WI38 (cell line): Measurements from ENCODE around the gene CNIH3.

Source experiments
- H3K4me3 ChIP-seq: 2 replicates; pipeline ENCODE4 v1.5.1; 2011; ENCODE audit warnings: low read depth, mild to moderate bottlenecking, control low read depth, low read length
- CTCF ChIP-seq: IDR thresholded peaks from 2 replicates; pipeline ENCODE4 v1.5.1; 2012; ENCODE audit warnings: low read depth, mild to moderate bottlenecking, control low read depth, low read length

Gene CNIH3

GRCh38 chr1:224594851-224595250 lies 21.3 kb upstream of the CNIH3 start:
- no peak for TF ChIP-seq CTCF
- no peak overlapping the region for H3K4me3 ChIP-seq

- no peak for TF ChIP-seq CTCF
- no peak overlapping the region for H3K4me3 ChIP-seq
Measured at GRCh38 chr1:224605482-224606181, 10.5 kb upstream of the CNIH3 start.

GRCh38 chr1:224607188-224608148 lies 8.6 kb upstream of the CNIH3 start:
- no peak overlapping the region for H3K4me3 ChIP-seq
- no peak for TF ChIP-seq CTCF

- no peak overlapping the region for H3K4me3 ChIP-seq
- TF ChIP-seq CTCF = no peak
Measured at GRCh38 chr1:224609333-224609732, 6.8 kb upstream of the CNIH3 start.

GRCh38 chr1:224612246-224612645 lies 3.9 kb upstream of the CNIH3 start:
- H3K4me3 ChIP-seq = no peak overlapping the region
- TF ChIP-seq CTCF = no peak

DNA sequence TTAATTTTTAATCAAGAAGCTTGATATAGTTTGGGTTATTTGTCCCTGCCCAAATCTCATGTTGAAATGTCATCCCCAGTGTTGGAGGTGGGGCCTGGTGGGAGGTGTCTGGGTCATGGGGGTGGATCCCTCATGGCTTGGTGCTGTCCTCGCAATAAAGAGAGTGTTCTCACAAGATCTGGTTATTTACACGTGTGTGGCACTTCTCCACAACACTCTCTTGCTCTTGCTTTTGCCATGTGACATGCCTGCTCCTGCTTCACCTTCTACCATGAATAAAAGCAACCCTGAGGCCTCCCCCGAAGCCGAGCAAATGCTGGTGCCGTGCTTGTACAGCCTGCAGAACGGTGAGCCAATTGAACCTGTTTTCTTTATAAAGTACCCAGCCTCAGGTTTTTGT lies 2.6 kb upstream of the CNIH3 start:
- no peak for TF ChIP-seq CTCF
- no peak overlapping the region for H3K4me3 ChIP-seq

DNA sequence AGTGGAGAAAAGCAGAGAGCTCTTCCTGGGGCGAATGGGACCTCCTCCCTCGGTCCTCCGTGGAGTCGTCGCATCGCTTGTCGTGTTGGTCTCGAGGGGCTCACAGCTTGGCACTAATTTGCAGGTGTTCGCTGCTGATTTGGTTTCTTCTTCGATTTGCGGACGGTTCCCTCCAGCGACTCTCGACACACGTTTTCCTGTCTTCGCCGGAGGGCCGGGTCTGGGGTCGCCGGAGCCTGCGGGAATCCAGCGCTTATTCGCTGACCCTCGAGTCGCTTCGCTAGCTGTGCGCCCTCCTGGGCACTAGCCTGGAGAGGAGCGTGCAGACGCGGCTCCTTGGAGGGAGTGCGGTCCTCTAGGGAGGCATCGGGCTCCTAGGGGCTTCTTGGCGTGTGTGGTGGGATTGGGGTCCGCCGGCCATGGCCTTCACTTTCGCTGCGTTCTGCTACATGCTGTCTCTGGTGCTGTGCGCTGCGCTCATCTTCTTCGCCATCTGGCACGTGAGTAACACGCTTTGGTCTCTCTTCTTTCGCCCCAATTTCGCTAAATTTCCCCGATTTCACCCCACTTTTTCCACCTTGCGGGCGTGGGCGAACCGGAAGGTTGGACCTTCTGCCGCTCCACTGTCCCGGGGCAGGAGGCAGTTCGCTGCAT lies 766 bp downstream of the CNIH3 start:
- peak overlapping the region; percentile 72 for H3K4me3 ChIP-seq
- TF ChIP-seq CTCF = no peak
